ENCODE results near the gene C6orf62. TPM values are rescaled to one million over a fixed set of nuclear protein-coding genes. Genes with fewer than 3 reads are reported as not detected.

Gene C6orf62
- total and polyA plus RNA-seq, 2 of the 4 experiments (the other 2 are of a cell fraction) = 47.5 to 50.7 TPM

- Histone ChIP-seq H3K9ac (ENCODE audit: low read depth, low read length) (no peak overlapping the region), H3K9me1 (ENCODE audit: insufficient read depth, low read length) (no peaks in the 10 kb centered on the region), H3K4me3 (ENCODE audit: insufficient read depth, low read depth, low read length) (no peak overlapping the region), H3K27me3 (ENCODE audit: control insufficient read depth, insufficient read depth, low read length) (no peaks in the 10 kb centered on the region), H2AK5ac (ENCODE audit: low read depth, low read length) (no peak overlapping the region), H3K4me1 (ENCODE audit: control insufficient read depth, insufficient read depth, low read length) (no peaks in the 10 kb centered on the region), H3K4ac (ENCODE audit: low read depth, low read length) (no peak overlapping the region), H3K9me3 (ENCODE audit: control insufficient read depth, insufficient read depth, low read length) (no peaks in the 10 kb centered on the region), H4K5ac (ENCODE audit: low read depth, low read length) (no peak overlapping the region), H4K8ac (ENCODE audit: low read depth in 2 of 2, low read length in 2 of 2) (no peak overlapping the region), H2BK5ac (ENCODE audit: low read depth, low read length, poor library complexity, severe bottlenecking) (no peak overlapping the region), H4K91ac (ENCODE audit: insufficient read depth, low read depth, low read length) (no peak overlapping the region), H3K23ac (ENCODE audit: low read depth, low read length) (no peak overlapping the region), H3K27ac (ENCODE audit: insufficient read depth, low read length) (no peak overlapping the region), H3K36me3 (ENCODE audit: control insufficient read depth, insufficient read depth, low read length) (peaks cover 12% of the 10 kb centered on the region), H4K20me1 (ENCODE audit: insufficient read depth, low read length) (no peaks in the 10 kb centered on the region), H3K14ac (replicated peaks; ENCODE audit: low read depth, low read length) (no peak overlapping the region), H2AK9ac (replicated peaks; ENCODE audit: low read depth, low read length, poor library complexity) (no peak overlapping the region), H3K4me2 (ENCODE audit: low read depth, low read length) (no peak overlapping the region), H2BK20ac (ENCODE audit: low read depth, low read length) (no peak overlapping the region), H3K56ac (ENCODE audit: extremely low read depth, insufficient read depth, low read length) (no peak overlapping the region), H2BK15ac (ENCODE audit: low read depth, low read length) (no peak overlapping the region), H3K18ac (ENCODE audit: low read depth, low read length) (no peak overlapping the region), H2AFZ (replicated peaks; ENCODE audit: low read length, poor library complexity) (no peak overlapping the region), H3K79me1 (ENCODE audit: low read depth in 1 of 2, low read length in 2 of 2) (peaks cover 0 to 4% of the 10 kb centered on the region in 2 experiments; a peak in 2 of 4 replicates), H2BK120ac (ENCODE audit: low read depth, low read length) (no peak overlapping the region)
- ChIA-PET CTCF (no interaction called here), POLR2A (ENCODE audit: unreplicated experiment) (no interaction called here)
- TF ChIP-seq CTCF (conservative IDR thresholded peaks at IDR 0.05; ENCODE audit: low read depth, low read length) (no peak), POLR2A (IDR thresholded peaks at IDR 0.05; ENCODE audit: low read depth, low read length) (no peak), ELK1 (IDR thresholded peaks at IDR 0.05; ENCODE audit: borderline replicate concordance, low read depth, low read length) (no peak), FOS (IDR thresholded peaks at IDR 0.05; ENCODE audit: low read depth, low read length) (no peak), CEBPB (IDR thresholded peaks at IDR 0.05; ENCODE audit: low read depth, low read length) (no peak), BHLHE40 (IDR thresholded peaks at IDR 0.05; ENCODE audit: low read depth, low read length) (no peak), MAFK (IDR thresholded peaks at IDR 0.05; ENCODE audit: low read depth, low read length) (no peak), RCOR1 (IDR thresholded peaks at IDR 0.05; ENCODE audit: insufficient replicate concordance, low read length) (no peak), MXI1 (IDR thresholded peaks at IDR 0.05; ENCODE audit: borderline replicate concordance, low read depth, low read length) (no peak)
- dilution Hi-C loops (cut with HindIII; ENCODE audit: low sequenced_read_pairs, unreplicated experiment) = no loop called here
- no peak for ATAC-seq (ENCODE audit: low read depth)
- BruUV-seq (replicated peaks) = no TSS peak
- no CpG with 5 or more reads among the region's 3 CpGs for WGBS, 2 experiments (ENCODE audit: extremely low coverage in 2 of 2, insufficient read length in 1 of 2)
- intact Hi-C loops (cut with micrococcal nuclease) = loop anchor here (10.0 kb wide), 1 partner anchor 415 kb away; no protein-coding TSS in a partner anchor
- no peak for DNase-seq
- in situ Hi-C loops (cut with MboI; ENCODE audit: low sequenced_read_pairs) = loop anchor here (5.0 to 10.0 kb wide), 2 partner anchors 117 to 265 kb away; no protein-coding TSS in a partner anchor
Observed at GRCh38 chr6:24699521-24700359, 19.2 kb downstream of the C6orf62 start.

Data from IMR-90 (cell line).